Brain microvascular endothelial cell (primary cell): ENCODE measurements around the gene GRIFIN.

ENCODE experiments used
- DNase-seq: peaks from one replicate; pipeline ENCODE4 v3.0.0-alpha.2; 2020
- H3K27ac ChIP-seq: fragments of 250-450 bp; sonication (Bioruptor Pico); 2 replicates; pipeline ENCODE4 v1.5.1; 2020; ENCODE audit warnings: mild to moderate bottlenecking, moderate library complexity
- H3K27me3 ChIP-seq: fragments of 250-450 bp; sonication (Bioruptor Pico); replicated peaks from 2 replicates; pipeline ENCODE4 v1.5.1; 2020; ENCODE audit warnings: mild to moderate bottlenecking
- H3K36me3 ChIP-seq: fragments of 250-450 bp; sonication (Bioruptor Pico); replicated peaks from 2 replicates; pipeline ENCODE4 v1.5.1; 2020; ENCODE audit warnings: mild to moderate bottlenecking
- H3K4me3 ChIP-seq: 2 replicates; pipeline ENCODE4 v1.5.1; 2011; ENCODE audit warnings: low read depth, mild to moderate bottlenecking, control low read depth, low read length, moderate library complexity
- in situ Hi-C: cut with HindIII; loops from 2 replicates; pipeline ENCODE4 v1.10.0; 2017; ENCODE audit warnings: low sequenced_read_pairs, low pct_ligation_motif_present
- TF ChIP-seq, protein P1 (sequence below): IDR thresholded peaks from 2 replicates; pipeline ENCODE4 v1.5.1; 2011; ENCODE audit warnings: low read depth, mild to moderate bottlenecking, moderate library complexity, low read length, control low read depth, inconsistent platforms; ENCODE audit errors: missing control alignments

The GRIFIN gene

DNA sequence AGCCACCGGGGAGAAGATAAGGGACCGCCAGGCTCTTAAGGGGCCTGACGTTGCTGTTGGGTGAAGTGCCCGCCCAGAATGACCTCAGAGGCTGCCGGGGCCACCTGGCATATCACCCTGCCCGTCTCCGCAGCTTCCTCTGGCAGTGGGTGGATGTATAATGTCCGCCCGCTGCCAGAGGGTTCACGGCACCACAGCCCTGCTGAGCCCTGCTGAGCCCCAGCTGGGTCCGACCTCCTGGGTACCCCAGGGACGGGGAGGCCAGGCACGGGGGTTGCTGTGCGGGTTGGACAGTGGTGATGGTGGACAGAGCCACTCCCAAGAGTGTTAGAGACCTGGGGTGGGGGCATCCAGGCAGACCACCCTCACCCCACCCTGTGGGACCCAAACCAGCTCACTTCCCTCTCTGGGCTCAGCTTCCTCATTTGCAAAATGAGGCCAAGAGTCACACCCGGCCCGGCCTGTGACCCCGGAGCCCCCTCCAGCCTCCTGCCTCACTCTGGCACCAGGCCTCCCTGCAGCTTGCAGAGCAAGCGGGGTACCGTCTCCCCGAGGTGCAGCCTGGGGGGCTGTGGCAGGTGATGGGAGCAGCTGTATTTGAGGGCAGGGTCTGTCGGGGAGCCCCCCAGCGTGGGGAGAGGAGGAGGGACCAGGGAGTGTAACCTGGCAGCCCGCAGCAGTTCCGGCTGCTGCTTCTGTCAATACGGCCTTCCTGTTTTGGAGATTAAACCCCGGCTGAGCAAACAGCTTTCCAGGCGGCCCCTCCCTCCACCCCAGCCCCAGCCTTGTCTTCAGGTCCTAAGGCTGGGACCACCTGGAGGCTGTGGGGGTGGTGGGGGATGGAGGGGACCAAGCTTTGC lies 34.9 kb upstream of the GRIFIN start:
- in situ Hi-C loops, result no loop called here
- H3K4me3 ChIP-seq, result no peak overlapping the region

DNA sequence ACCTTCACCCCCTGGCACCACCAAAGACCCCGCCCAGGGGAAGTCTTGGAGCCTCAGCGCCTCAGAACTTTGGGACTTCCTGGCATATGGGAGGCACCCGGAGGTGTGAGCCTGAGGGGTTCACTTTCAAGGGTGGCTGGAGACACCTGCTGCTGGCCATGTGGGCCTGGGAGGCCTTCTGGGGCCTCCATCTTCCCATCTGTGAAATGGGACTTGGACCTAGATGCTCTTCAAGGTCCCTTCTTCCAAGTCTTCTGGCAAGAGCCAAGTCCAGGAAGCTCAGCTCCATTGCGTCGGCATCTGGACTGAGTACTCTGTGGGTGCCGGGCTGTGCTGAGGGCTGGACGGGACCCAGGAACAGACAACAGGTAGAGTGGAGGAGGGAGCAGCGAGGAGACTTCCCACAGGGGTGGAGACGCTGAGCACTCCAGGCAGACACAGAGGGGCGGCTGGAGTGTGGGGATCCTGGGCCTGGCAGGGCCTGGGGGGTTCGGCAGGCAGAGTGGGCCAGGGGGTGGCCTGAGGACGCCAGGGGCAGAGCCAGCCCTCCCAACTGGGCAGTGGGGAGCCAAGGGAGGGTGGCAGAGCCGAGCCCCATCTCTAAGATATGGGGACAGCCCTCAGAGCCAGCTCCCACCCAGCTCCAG lies 34.1 kb upstream of the GRIFIN start:
- no peaks in the 10 kb centered on the region for H3K36me3 ChIP-seq
- no peak overlapping the region for H3K27ac ChIP-seq
- in situ Hi-C loops, result no loop called here

More for the DNA sequence above, 34.9 kb upstream of the GRIFIN start:
- no peak overlapping the region for H3K27ac ChIP-seq
- TF ChIP-seq, protein P1, sequence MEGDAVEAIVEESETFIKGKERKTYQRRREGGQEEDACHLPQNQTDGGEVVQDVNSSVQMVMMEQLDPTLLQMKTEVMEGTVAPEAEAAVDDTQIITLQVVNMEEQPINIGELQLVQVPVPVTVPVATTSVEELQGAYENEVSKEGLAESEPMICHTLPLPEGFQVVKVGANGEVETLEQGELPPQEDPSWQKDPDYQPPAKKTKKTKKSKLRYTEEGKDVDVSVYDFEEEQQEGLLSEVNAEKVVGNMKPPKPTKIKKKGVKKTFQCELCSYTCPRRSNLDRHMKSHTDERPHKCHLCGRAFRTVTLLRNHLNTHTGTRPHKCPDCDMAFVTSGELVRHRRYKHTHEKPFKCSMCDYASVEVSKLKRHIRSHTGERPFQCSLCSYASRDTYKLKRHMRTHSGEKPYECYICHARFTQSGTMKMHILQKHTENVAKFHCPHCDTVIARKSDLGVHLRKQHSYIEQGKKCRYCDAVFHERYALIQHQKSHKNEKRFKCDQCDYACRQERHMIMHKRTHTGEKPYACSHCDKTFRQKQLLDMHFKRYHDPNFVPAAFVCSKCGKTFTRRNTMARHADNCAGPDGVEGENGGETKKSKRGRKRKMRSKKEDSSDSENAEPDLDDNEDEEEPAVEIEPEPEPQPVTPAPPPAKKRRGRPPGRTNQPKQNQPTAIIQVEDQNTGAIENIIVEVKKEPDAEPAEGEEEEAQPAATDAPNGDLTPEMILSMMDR, result no peak
- no peaks in the 10 kb centered on the region for H3K36me3 ChIP-seq
- DNase-seq, result no peak
- H3K27me3 ChIP-seq, result no peaks in the 10 kb centered on the region

DNA sequence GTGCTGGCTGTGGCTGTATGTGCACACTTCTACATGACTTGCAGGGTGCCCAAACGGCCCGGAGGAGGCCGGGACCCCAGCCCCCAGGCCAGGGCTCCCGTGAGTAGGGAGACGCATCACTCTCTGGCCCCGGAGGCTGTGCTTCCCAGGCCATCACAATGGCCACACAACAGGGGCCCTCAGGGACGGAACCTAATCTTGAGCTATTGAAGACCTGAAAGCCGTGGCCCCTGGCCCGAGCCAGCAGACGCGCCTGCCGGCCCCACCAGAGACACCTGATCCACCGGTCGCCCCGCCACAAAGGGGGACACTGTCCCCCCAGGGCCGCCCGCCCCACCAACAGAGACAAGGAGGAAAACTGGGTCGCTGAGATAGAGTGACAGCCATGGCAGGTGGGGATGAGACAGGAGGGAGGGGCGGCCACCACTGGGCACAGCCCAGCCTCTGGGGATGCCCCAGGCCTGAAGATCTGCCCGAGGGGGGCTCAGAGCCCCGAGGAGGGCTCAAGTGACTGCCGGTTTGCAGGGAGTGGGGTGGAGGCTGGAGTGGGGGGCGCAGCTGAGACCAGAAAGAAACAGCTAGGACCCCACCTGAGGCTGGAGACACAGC lies 33.2 kb upstream of the GRIFIN start:
- no peak for DNase-seq
- Histone ChIP-seq H3K27me3 (no peaks in the 10 kb centered on the region), H3K4me3 (no peak overlapping the region), H3K36me3 (no peaks in the 10 kb centered on the region), H3K27ac (no peak overlapping the region)
- TF ChIP-seq, protein P1, result no peak
- in situ Hi-C loops, result no loop called here

More for the DNA sequence above, 34.1 kb upstream of the GRIFIN start:
- TF ChIP-seq, protein P1, result no peak
- Histone ChIP-seq H3K27me3 (no peaks in the 10 kb centered on the region), H3K4me3 (no peak overlapping the region)
- DNase-seq, result no peak

DNA sequence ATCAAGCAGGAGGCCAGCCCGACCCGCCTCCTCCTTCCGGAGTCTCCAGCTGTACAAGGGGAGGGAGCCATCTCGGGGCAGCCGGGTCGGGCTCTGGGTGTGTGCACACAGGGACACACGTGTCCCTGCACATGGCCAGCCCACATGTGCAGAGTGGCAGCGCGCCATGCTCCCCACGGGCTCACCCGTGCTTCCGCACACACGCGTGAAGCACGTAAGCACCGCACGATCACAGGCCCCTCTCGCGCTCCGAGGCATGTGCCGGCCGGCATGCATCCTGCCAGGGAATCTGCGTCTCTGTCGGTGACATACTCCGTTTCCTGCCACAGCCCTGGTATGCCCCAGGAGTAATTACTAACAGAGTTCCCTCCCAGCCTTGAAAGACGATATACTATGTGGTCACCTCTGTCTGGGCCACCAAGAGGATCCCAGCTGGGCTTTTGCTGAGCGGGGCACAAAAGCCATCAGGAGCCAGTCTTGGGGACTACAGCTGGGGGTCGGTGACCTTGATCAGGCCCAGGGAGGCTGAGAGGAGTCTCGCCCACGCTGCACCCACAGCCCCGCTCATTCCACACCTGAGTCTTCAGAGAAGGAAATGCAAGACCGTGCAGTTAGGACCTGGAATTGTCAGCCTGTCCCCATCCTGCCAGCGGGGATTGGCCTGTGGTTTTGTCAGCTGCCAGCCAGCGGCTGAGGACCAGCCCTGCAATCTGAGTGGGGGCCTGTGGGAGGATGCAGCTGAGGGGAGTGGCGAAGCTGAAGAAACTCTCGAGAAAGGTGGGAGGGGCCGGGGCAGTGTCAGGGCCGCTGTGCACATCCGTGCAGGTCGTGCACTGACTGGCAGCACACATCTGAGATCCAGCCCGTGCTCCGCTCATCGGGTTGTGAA lies 32.4 kb upstream of the GRIFIN start:
- no peaks in the 10 kb centered on the region for H3K36me3 ChIP-seq
- no peaks in the 10 kb centered on the region for H3K27me3 ChIP-seq
- DNase-seq, result peak; percentile 53
- in situ Hi-C loops, result no loop called here
- TF ChIP-seq, protein P1, result no peak
- H3K27ac ChIP-seq, result no peak overlapping the region
- H3K4me3 ChIP-seq, result no peak overlapping the region

DNA sequence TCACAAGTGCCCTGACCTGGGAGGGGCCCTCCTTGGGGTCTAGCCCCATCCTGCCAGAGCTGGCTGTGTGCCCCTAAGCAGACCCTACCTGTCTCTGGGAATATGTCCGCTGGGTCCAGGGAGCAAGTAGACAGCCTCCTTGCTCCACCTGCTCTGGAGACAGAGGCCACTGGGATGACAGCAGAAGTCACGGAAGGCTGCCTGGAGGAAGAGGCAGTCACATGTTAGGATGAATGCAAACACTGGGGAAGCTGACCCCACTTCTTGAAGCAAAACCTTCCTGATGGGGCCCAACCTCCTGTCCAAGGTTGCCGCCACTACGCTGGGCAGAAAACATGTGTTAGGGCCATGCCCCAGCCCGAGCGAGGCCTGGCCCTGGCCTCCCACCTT lies 31.7 kb upstream of the GRIFIN start:
- Histone ChIP-seq H3K36me3 (no peaks in the 10 kb centered on the region), H3K27me3 (no peaks in the 10 kb centered on the region), H3K4me3 (no peak overlapping the region), H3K27ac (no peak overlapping the region)
- in situ Hi-C loops, result no loop called here
- TF ChIP-seq, protein P1, result no peak
- no peak for DNase-seq
